HG03571 (cell line): ENCODE data around the gene HPGD.

ENCODE experiments used
- ATAC-seq: cut with Tn5 transposase; IDR thresholded peaks from one replicate; pipeline ENCODE4 v1.9.1; 2021; ENCODE audit not compliant: unreplicated experiment

The HPGD gene

GRCh38 chr4:174479140-174479539, 43.1 kb downstream of the HPGD start:
- no peak for ATAC-seq

GRCh38 chr4:174475528-174475927, 46.8 kb downstream of the HPGD start:
- ATAC-seq: no peak

DNA sequence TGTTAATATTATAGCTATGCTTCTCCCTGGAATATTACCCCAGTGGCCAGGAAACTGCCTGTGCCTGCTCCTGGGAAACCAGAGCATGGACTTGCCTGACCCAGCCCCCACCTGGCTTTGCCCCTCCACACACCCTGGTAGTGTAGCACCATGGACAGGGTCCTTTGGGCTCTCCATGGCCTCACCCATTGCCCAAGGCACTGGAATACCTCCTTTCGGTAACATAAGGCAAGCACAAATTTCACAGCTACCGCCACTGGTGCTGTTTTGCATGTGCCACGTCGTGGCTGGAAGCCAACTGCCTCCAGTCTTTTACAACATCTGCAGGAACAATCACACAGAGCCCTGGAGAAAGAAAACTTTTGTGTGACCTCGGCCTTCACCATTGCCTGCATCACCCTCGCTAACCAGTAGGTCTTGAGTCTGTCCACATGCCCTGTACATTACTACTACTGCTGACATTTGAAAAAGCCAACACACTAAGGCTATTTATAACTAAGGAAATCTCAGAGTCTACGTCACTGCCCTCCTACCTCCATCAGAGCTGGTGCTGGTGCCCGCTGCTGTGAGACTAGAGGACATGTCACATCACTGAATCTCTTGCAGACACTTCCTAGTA, 47.7 kb downstream of the HPGD start:
- ATAC-seq: no peak

DNA sequence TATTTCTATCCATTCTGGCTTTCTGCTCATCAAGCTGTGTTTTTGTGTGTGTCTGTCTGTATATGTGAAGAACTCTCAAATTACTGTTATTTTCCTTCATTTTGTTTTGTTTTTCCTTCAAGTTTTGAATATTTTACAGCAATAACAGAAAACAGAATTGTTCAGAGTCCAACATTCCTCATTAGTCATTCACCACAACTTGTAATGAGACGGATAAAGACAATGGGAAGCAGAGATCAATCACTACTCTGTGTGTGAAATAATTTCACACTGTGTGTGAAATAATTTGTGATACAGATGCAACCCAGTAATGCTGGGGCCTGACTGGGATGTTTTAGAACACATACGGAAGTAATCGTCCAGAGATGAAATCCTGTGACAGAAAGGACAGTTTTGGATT, 55.2 kb downstream of the HPGD start:
- ATAC-seq: no peak

DNA sequence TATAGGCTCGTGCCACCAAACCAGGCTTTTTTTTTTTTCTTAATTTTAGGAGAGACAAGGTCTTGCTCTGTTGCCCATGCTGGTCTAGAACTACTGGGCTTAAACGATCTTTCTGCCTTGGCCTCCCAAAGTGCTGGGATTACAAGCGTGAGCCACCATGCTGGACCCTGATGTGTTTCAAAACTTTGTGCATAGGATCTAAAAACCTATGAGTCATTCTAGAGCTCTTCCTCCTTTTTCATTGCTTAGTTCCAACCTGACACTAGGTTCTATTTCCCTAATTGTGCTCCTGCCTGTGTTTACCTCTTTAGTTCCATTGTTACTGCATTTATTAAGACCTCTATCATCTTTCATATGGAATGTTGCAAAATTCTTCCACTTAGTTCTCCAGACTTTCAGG, 57.3 kb downstream of the HPGD start:
- no peak for ATAC-seq

DNA sequence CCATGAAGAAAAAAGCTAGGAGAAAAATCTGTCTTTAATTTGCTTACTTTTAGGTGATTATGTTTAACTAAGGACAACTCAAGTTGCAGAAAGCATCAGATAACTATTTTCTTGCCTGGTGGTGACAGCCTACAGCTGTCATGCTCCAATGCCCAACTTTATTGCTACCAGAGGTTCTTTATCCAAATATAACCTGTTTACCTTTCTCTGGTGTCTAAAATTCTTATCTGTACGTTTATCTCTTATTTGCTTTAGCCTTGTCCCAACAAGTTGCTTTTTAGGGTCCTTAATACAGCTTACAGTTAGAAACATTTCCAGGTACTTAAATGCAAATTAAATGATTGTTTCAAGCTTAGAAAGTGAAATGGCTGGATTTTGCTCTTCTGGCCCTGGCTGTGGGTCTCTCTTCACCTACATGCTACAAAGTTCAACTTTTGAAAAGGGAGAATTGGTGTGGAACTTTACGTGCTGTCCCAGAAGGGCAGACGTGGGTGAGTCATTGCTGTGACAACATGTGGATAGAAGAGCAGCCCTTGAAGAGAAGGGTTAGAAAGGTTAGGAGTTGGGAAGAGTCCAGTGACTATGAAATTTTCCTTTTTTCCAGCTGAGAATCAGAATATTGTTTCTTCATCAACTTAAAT, 60.7 kb downstream of the HPGD start:
- no peak for ATAC-seq

- no peak for ATAC-seq
Measured at GRCh38 chr4:174460684-174461083, 61.6 kb downstream of the HPGD start.

GRCh38 chr4:174457468-174457867, 64.8 kb downstream of the HPGD start:
- no peak for ATAC-seq

GRCh38 chr4:174454815-174455473, 67.3 kb downstream of the HPGD start:
- no peak for ATAC-seq

DNA sequence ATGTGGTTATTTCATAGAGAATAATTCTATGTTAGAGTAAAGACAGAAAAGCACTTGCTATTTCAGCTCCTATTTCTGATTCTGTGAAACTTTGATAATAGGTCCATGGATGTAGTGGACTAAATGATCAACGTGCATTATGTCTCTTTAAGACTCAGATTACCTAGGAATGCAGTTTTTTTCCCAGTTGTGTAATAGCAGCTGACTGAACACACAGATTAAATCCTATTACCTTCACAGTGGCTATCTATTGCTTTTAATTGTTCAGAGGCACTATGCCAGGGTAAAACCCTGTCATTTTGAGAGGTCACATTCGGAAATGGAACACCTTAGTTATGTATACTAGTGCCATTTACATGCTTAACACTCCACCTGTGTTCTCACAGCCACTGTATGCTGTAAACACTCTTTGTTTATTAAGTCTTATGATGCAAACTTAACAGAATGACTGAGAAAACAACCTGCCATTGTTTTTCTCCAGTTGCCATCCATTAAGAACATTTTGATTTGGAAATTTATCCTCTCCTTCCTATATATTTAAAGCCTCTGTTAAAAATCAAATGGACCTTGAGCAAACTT, 70.5 kb downstream of the HPGD start:
- no peak for ATAC-seq

GRCh38 chr4:174450786-174451125, 71.5 kb downstream of the HPGD start:
- ATAC-seq: no peak

- no peak for ATAC-seq
Measured at GRCh38 chr4:174449944-174450785, 72.1 kb downstream of the HPGD start.

DNA sequence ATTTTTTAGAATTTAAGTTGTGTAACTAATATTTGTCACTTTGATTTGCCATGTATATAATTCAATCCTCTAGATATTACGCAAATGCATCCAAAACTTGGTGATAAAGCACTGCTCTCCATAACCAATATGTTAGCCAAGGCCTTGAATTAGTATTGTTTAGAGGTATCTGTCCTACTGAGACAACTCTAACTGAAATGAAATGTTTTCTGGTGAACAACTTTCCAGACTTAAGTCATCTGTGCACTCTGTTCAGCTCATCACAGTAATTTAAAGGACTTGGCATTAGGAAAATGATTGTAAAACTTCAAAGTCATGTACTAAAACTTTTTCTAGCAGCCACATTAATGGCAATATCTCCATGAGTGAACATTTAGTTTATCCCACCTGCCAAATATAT, 73.1 kb downstream of the HPGD start:
- no peak for ATAC-seq

DNA sequence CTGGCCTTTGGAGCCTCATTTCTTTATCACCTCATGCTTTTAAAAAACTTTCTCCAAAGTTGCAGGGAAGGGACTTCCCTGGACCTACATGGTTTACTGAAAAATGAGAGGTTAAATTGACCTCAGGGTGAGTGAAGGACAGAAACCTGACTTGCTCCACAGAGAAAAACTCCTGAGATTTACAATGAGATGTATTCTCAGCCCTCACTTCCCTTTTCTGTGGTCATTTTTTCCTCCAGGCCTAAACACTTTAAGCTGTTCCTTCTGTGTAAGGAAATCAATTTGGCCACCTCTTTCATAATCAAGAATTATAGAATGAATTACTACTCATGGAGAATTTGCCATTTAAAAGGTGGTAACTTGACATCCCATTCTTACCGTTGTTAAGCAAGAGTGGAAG, 77.9 kb downstream of the HPGD start:
- no peak for ATAC-seq
